Measurements from ENCODE around the gene BOLA3.
A peak's percentile ranks its signal among the peaks of the same experiment; 100 is the strongest.
"Not testable (repeated sequence)": the region's sequence is repeated elsewhere in the genome, so short reads cannot be mapped to it uniquely, and the experiment has no call there.

Gene BOLA3, protein sequence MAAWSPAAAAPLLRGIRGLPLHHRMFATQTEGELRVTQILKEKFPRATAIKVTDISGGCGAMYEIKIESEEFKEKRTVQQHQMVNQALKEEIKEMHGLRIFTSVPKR

DNA sequence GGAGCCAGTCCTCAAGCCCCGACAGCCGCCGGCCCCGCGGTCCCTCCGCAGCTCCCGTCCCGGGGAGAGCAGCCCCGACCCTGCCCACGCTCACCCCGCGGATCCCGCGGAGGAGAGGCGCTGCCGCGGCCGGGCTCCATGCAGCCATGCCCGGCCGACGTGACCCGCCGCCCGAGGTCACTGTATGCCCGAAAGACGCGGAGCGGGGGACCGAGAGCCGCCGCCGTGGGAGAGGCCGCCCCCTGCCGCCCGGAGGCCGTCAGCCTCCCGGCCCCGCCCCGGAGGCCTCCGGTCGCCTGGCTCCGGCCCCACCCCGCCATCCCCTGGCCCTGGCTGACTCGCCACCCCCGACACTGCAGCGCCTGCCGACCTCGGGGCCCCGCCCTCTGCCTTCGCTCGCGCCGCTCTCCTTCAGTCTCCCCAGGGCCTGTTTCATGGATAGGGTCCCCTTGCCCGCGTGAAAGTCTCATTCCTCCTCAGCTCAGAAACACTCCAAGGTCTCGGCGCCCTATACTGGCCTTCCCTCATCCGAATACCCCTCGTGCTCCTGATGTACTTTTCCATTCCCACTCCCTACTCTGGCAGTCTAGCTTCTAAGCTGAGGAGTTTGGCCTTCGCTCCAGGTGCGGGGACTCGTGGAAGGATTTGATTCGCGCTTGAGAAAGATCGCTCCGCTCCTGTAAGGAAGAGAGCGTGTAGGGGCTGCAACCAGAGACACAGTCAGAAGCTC, at the start of gene BOLA3:
BOLA3 (minus strand) TSS at position 186 of the 730 bp plus-strand sequence; CDS start at position 148, 38 bp downstream.
- peak; percentile 55 to 66 for DNase-seq (ENCODE audit: low read depth in 2 of 2)

DNA sequence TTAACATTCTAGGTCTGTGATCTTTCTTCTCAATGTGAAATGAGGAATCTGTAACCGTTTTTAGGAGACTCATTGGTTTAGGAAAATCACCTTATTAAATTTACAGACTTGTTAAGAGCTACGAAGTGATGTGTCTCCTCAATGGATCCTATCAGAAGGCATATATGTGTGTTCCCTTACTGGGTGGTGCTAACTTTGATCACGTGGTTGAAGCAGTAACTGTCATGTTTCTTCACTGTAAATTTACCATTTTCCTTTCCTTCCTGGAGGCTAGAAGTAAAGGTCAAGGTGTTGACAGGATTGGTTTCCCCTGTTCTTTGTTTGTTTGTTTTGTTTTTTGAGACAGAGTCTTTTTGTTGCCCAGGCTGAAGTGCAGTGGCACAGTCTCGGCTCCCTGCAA, 49.3 kb upstream of the BOLA3 start:
- DNase-seq (ENCODE audit: low read depth in 2 of 2) = no peak

DNA sequence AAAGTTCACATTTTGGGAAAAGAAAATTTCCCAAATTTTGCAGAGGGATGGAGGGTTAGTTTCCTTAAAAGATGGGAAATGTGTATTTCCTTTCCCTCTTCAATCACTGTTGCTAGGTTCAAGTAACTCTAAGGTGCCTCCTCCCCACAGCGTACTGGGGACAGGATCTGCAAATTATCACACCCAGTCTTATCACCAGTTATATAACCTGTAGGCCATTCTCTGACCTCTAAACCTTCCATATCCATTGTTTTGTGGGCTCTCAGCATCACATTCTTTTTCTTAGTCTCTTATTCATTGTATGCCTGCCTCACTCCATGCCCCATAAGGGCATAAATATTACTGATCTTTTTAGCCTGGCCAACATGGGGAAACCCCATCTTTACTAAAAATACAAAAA, 47.1 kb upstream of the BOLA3 start:
- DNase-seq (ENCODE audit: low read depth in 2 of 2) = no peak

DNA sequence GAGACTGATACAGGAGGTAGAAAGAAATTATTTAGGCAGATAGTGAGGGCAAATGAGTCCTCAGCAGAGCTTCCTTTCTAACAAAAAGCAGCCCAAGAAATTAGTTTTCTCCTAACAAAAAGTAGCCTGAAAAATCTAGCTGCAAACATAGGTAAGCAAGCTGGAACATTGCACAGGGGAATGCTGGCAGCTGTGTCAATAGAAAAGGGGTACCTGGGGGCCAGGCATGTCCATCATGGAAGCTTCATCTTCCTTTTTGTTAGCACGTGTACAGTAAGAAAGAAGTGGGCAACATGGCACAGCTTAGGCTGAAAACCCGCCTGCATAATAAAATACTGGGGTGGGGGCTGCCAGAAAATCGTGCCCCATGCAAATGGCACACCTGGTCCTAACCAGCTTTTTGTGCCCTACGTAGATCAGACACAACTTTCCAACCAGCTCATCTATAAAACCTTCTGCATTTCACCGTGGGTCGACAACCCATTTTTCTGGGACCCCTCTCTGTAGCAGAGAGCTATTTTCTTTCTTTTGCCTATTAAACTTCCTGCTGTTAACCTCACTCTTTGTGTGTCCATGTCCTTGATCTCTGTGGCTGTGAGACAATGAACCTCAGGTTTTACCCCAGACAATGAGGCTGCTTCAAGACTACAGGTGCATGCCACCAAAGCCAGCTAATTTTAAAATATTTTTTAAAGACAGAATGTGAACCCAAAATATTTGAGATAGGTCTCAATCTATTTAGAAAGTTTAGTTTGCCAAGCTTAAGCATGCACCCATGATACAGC, 44.1 kb upstream of the BOLA3 start:
- no peak for DNase-seq (ENCODE audit: low read depth in 2 of 2)

DNA sequence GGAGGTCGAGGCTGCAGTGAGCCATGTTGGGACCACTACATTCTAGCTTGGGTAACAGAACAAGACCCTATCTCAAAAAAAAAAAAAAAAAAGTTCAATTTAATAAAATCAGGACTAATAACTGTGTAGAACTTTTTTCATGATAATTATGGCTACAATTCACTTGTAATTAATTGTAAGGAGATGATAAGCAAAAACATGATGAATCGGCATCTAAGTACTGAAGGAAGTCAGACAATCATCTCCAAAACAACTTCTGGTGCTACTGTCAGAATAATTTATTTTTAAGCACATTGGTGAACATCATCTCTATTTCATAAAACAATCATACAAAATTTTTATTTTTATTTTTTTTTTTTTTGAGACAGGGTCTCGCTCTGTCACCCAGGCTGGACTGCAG, 41.0 kb upstream of the BOLA3 start:
- no peak for DNase-seq (ENCODE audit: low read depth in 2 of 2)

DNA sequence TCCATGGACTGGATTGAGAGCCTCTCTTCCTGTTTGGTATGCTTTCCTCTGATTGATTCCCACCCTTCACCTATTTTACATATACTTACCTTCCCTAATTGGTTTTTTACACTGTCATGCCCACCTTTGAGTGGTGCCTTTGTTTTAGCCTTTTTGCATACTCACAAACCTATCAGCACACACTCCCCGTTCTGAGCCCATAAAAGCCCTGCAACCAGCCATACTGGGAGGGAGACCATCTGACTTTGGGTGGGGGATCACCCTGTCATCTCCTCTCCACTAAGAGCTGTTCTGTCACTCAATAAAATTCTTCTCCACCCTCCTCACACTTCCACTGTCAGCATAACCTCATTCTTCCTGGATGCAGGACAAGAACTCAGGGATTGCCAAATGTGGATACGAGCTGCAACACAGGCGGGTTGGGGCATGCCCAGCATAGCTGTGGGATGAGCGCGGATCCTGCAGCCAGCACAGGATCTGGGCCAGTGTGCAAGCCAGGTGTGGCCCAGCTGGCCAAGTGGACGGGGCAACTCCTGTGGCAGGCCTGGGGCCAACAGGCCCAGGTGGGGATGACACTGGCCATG, 40.4 kb upstream of the BOLA3 start:
- DNase-seq (ENCODE audit: low read depth in 2 of 2) = no peak

DNA sequence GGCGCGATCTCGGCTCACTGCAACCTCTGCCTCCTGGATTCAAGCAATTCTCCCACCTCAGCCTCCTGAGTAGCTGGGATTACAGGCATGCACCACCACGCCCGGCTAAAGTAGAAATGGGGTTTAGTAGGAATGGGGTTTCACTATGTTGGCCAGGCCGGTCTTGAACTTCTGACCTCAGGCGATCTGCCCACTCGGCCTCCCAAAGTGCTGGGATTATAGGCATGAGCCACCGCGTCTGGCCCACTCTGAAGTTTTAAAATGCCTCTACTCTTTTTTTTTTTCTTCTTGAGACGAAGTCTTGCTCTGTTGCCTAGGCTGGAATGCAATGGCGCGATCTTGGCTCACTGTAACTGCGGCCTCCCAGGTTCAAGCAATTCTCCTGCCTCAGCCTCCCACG, 39.0 kb upstream of the BOLA3 start:
- DNase-seq (ENCODE audit: low read depth in 2 of 2) = not testable (repeated sequence)

DNA sequence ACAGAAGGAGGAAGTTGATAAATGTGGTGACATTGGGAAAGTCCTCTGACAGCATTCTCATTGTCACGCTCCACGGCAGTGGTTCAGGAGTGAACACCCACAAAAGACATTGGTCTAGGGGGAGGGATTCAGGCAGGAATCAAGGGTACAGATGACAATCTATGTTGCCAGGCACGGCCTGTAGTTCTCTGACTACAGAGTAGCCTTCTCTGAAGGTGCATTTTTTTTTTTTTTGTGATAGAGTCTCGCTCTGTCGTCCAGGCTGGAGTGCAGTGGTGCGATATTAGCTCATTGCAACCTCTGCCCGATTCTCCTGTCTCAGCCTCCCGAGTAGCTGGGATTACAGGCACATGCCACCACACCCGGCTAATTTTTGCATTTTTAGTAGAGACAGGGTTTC, 38.3 kb upstream of the BOLA3 start:
- DNase-seq (ENCODE audit: low read depth in 2 of 2) = no peak

DNA sequence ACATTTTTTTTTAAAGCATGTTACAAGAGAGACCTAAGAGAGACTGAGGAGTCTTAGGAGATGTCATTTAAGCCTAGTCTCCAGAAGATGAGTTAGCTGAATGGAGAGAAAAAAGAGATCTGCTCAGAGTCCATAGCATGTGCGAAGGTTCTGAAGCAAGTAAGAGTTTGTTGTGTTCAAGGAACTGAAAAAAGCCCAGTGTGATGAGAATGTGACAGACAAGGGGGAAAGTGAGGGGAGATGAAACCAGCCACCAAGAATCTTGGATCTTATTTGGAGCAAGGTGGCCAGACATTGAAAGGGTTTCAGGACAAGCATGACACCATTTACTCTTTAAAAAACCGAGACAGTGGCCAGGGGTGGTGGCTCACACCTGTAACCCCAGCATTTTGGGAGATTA, 36.2 kb upstream of the BOLA3 start:
- no peak for DNase-seq (ENCODE audit: low read depth in 2 of 2)

DNA sequence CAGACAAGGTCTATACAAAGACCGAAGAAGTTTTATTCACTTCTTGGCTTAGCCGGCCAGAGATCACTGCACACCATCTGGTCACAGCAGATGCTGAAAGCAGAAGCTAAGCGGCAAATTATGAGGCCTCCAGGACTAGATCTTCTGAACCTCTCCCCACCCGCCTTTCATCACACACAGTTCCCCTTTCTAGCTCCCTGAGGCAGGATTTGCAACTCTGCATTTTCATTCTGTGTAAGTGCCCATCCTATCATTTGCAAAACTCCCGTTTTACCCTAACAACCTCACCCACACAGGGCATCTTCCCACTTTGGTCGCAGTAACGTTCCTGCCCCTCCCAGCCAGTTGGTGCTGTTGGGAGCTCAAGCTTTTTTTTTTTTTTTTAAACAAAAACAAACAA, 34.0 kb upstream of the BOLA3 start:
- no peak for DNase-seq (ENCODE audit: low read depth in 2 of 2)

DNA sequence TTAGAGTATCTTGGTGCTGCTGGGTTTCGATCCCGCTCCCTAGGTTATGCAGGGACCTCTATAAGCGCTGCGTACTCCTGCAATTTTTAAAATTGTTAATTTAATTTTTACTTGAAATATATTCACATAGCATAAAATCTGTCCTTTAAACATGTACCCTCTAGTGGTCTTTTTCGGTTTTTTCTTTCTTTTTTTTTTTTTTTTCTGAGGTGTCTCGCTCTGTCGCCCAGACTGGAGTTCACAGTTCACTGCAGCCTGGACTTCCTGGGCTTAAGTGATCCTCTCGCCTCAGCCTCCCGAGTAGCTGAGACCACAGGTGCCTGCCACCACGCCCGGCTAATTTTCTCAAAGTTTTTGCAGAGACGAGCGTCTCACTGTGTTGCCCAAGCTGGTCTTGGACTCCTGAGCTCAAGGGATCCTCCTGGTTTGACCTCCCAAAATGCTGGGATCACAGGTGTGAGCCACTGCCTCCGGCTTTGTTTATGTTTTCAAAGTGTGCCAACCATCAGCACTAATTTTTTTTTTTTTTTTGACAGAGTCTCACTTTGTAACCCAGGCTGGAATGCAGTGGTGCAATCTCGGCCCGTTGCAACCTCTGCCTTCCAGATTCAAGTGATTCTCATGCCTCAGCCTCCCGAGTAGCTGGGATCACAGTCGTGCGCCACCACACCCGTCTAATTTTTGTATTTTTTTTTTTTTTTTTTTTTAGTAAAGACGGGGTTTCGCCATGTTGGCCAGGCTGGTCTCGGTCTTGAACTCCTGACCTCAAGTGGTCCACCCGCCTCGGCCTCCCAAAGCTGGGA, 31.6 kb upstream of the BOLA3 start:
- no peak for DNase-seq (ENCODE audit: low read depth in 2 of 2)

DNA sequence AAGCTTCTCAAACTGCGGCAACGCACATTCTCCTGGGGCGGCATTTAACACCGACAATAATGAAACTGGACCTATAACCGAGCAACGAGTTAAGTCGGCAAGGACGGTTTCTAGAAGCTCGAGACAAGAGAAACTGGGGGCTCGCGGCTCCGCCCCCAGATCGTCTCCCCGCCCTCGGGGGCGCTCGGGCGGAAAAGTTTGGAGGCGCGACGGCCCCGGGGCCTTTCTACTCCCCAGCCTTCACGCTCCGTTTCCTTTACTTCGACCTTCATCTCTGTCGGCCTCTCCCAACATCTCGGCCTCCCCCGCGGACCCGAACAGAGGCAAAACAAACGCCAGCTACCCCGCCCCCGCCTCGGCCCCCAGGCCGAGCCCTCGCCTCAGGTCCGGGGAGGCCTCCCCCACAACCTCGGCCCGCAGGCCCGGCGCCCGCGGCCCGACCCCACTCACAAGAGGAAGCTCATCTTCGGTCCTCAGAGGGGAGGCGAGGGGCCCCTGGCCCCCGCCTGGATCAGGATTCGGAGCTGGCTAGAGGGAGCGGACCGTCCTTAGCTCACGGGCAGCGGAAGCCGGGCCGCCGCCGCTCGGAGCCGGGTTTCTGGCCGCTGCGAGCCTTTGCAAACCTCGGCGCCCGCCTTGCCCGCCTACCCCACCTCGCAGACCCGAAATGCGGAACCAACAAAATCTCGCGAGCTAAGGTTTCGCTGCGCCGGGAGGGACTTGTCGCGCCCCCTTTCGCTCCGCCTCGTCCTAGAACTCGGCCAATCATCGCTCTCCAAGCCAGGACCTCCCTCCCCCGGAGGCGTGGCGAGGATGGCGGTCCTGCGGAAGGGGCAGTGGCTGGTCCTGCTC, 30.7 kb upstream of the BOLA3 start, which contains the start of gene MOB1A:
MOB1A (minus strand) TSS at position 669 of the 852 bp plus-strand sequence; CDS start at position 464, 205 bp downstream.
- peak; percentile 94 to 97 for DNase-seq (ENCODE audit: low read depth in 2 of 2)

DNA sequence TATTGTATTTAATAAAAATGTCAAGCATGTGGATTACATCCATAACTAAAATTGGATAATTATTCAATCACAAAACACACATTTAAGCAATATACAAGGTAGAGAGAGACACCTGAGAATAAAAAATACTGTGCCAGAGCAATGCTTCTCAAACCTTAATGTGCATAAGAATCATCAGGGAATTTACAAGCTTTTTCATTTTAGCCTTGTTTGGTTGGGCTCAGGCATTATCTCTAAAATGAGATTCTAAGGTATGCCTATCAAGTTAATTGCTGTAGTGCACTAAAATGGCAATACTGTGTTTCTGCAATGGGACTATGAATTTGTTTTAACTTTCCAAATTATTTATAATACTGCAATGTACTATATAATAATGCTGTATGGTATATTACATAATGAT, 30.0 kb upstream of the BOLA3 start:
- no peak for DNase-seq (ENCODE audit: low read depth in 2 of 2)

DNA sequence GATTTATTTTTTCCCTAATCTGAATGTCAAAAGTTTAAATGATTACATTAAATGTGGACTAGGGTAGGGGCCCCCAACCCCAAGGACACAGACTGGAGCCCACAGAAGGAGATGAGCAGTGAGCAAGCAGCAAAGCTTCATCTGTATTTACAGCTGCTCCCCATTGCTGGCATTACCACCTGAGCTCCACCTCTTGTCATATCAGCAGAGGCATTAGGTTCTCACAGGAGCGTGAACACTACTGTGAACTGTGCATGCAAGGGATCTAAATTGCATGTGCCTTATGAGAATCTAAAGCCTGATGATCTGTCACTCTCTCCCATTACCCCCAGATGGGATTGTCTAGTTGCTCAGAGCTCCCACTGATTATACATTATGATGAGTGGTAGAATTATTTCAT, 27.2 kb upstream of the BOLA3 start:
- DNase-seq (ENCODE audit: low read depth in 2 of 2) = no peak

DNA sequence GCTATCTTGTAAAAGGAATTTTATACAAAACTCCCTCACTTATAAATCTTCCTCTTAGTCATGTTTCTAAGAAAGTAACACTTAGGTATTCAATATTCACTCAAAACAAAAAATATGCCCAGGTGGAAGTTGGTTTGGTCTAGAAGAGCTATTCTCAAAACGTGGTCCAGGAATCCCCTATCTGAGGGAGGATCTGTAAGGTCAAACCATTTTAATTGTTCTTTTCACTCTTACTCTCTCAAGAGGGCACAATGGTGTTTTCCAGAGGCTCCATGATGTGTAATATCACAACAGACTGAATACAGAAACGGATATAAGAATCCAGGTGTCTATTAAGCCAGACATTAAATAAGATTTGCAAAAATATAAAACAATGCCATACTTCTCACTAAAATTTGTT, 21.0 kb upstream of the BOLA3 start:
- no peak for DNase-seq (ENCODE audit: low read depth in 2 of 2)

DNA sequence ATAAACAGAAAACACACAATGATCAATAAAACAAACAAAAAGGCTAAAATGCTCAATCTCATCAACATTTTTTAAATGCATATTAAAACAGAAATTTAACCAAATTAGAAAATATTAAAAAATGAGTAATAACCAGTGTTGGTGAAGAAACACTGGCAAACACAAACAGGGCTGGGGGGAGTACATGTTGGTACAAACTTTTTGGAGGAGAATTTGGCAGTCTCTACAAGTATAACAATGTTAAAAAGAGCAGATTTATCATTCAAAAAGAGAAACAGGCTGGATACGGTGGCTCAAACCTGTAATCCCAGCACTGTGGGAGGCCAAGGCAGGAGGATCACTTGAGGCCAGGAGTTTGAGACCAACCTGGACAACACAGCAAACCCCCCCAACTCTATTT, 17.0 kb upstream of the BOLA3 start:
- no peak for DNase-seq (ENCODE audit: low read depth in 2 of 2)

DNA sequence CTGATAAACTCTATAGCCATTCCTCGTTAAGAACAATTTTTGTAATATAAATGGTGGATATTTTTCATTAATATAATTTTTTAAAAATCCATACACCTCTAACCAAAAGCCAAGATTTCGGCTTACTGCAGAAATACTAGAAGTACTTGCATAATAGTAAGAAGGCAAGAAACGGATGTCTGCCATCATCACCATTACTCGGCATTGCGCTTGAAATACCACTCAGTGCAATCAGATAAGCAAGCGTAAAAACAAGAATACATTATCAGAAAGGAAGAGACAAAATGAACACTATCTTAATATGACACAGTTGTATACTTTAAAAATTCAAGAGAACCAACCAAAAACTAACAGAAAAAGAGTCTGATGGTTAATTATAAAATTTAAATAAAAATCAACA, 15.2 kb upstream of the BOLA3 start:
- no peak for DNase-seq (ENCODE audit: low read depth in 2 of 2)

DNA sequence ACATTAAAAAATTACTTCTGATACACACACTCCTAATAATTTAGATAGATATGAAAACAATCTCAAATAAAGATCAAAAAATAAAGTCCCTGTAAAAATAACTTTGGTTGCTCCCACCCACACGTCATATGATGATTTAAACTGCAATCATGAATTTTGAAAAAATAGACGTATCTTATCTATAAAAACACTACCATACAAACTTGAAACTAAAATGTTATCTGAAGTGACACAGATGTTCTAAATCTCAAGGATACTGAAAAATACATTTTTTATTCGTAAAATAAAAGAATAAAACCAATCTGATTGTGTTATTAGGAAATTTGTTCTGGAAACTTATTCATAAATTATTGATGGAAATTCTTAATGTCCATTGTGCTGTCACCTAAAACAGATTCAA, 8.1 kb upstream of the BOLA3 start:
- DNase-seq (ENCODE audit: low read depth in 2 of 2) = no peak

DNA sequence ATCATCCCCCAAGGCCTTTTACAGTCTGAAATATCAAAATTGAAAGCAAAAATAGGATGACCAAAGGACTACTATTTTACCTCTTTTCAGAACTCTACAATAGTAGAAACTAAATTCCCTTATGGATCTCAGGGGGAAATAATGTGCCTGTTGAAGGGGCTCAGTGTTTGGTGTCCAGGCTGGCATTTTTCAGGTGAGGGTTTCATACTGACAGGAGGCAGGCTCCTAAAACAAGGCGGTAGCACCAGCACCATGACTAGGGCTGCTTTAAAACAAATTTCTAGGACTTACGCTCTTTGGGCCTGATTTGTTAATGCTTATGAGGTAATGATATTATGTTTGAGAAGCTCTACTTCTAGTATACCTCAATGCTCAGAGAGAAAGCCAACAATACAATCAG, 5.2 kb upstream of the BOLA3 start:
- DNase-seq (ENCODE audit: low read depth in 2 of 2) = no peak

DNA sequence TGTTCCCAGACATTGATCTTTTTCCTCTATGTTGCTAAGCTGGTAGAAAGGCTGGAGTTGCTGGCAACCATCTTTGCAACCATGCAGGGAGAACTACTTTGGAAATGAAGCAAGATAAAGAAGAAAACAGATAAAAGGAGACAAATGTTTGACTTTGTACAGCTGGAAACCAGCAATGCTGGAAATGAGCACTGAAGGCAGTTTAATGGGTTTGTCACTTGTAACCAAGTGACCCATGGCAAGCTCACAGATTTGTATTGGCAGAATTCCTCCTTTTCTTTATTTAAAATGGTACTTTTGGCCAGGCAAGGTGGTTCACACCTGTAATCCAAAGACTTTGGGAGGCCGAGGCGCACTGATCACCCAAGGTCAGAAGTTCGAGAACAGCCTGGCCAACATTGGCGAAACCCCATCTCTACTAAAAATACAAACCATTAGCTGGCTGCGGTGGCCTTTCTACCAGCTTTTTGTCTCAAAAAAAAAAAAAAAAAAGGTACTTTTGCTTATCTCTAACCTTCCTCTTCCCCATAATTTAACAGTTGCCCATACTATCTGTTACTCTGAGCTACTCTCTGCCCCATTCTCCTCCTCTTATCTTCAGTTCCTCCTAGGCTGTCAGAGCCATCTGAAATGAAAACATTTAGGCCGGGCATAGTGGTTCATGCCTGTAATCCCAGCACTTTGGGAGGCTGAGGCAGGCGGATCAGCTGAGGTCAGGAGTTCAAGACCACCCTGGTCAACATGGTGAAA, 2.0 kb upstream of the BOLA3 start:
- DNase-seq (ENCODE audit: low read depth in 2 of 2) = no peak
